Type B pancreatic cell (in vitro differentiated cells): Measurements from ENCODE around the gene RAB40B. TPM values are rescaled to one million over a fixed set of nuclear protein-coding genes. Genes with fewer than 3 reads are reported as not detected.
A peak's percentile ranks its signal among the peaks of the same experiment; 100 is the strongest.

ENCODE experiments used
- DNase-seq: peaks from one replicate; pipeline ENCODE4 v3.0.0; 2021; ENCODE audit warnings: mixed read lengths; ENCODE audit not compliant: unreplicated experiment; ENCODE audit errors: extremely low spot score
- H3K27ac Mint-ChIP-seq: 2 replicates; pipeline ENCODE4 v1.8.0; 2021; ENCODE audit warnings: mild to moderate bottlenecking, mixed read lengths
- H3K27me3 Mint-ChIP-seq: 2 replicates; pipeline ENCODE4 v1.8.0; 2021; ENCODE audit warnings: mixed read lengths
- H3K36me3 Mint-ChIP-seq: 2 replicates; pipeline ENCODE4 v1.8.0; 2021; ENCODE audit warnings: mixed read lengths
- H3K4me1 Mint-ChIP-seq: one replicate; pipeline ENCODE4 v1.8.0; 2021; ENCODE audit warnings: mixed read lengths; ENCODE audit not compliant: unreplicated experiment
- H3K4me3 Mint-ChIP-seq: 2 replicates; pipeline ENCODE4 v1.8.0; 2021; ENCODE audit warnings: mild to moderate bottlenecking, mixed read lengths
- H3K9me3 Mint-ChIP-seq: 2 replicates; pipeline ENCODE4 v1.8.0; 2021; ENCODE audit warnings: mixed read lengths
- total RNA-seq: library from RNA; stranded (reverse); gene quantifications from 2 replicates; pipeline ENCODE4 v1.2.1, GENCODE V29; 2021; ENCODE audit warnings: low replicate concordance
- TF ChIP-seq, protein P1 (sequence below): fragments of 200-600 bp; sonication (generic); conservative IDR thresholded peaks from 2 replicates; pipeline ENCODE4 v1.5.0; 2021; ENCODE audit warnings: antibody characterized with exemption, mild to moderate bottlenecking

The RAB40B gene
- total RNA-seq, 1 donor from 2014 or later = 16.7 TPM

DNA sequence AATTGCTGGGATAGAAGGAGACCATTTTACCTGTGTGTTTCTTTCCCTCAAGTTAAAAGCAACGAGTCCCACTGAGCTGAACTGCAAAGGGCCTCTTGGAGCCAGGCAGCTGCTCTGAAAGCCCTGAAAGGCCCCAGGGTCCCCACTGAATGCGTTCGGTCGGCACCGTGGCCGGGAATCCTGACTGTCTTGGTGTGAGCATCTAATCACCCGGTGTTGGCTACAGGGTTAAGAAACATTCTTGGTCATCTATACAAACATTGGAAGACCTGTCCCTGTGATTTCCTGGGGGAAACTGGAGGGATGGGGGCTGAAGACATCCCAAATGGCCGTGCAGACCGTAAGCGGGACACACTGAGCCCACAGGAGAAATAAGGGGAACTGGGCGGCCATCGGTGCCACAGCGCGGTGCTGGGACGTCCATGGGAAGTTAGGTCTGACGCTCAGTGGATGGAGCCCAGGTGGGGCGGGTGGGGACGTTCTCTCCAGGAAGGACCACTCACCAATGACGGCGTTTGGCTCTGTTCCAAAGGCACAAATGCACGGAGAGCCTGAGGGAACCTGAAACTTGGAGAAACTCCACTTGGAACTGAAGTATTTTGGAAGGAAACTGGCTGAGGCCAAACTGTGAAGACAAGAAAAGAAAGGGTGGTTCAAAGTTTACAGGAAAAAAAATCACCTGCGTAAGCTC lies 82.3 kb downstream of the RAB40B start:
- Mint-ChIP-seq H3K27ac (no peak overlapping the region), H3K4me1 (peaks cover 9% of the 10 kb centered on the region), H3K27me3 (no peaks in the 10 kb centered on the region), H3K36me3 (peaks cover 29% of the 10 kb centered on the region), H3K9me3 (no peaks in the 10 kb centered on the region), H3K4me3 (no peak overlapping the region)
- TF ChIP-seq, protein P1, sequence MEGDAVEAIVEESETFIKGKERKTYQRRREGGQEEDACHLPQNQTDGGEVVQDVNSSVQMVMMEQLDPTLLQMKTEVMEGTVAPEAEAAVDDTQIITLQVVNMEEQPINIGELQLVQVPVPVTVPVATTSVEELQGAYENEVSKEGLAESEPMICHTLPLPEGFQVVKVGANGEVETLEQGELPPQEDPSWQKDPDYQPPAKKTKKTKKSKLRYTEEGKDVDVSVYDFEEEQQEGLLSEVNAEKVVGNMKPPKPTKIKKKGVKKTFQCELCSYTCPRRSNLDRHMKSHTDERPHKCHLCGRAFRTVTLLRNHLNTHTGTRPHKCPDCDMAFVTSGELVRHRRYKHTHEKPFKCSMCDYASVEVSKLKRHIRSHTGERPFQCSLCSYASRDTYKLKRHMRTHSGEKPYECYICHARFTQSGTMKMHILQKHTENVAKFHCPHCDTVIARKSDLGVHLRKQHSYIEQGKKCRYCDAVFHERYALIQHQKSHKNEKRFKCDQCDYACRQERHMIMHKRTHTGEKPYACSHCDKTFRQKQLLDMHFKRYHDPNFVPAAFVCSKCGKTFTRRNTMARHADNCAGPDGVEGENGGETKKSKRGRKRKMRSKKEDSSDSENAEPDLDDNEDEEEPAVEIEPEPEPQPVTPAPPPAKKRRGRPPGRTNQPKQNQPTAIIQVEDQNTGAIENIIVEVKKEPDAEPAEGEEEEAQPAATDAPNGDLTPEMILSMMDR = no peak
- no peak for DNase-seq

DNA sequence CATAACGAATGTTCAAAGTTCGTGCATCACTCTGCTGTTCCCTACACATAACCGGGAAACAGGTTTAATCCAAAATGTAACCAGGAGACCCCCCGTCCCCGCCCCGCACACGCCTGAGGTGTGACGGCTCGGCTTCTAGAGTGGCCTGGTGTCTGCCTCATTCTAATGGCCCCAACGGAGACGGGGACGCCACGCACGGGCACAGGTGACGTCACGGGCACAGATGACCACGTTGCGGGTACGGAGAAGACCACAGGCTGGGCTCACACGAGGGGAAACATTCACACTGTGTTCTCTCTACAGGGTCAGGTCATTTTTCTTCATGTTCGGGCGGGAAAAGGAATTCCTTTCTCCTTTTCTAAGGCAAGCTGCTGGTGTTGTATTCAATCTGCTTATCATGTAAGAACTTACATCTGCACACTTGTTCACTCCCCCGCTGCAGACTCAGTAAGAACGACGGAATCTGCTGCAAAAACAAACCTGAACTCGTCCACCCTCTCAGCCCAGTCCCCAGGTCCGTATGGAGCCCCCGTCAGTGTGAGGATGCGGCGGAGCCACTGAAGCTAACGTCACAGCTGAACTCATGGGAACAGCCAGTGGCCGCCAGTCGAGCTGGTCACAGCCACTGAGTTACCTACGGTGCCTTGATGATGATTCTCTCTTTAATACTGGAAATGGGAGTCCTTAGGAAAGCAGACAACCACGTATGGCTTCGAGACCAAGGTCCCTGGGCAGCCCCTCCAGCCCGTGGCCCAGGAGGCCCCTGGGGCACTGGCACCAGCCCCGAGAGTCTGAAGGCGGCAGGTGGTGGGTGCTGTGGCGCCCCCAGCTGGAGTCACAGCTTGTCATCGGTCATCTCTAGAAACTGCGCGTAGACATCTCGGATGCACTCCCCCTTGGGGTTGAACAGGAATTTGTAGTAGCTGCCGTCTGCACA lies 83.1 kb downstream of the RAB40B start:
- H3K36me3 Mint-ChIP-seq = peaks cover 25% of the 10 kb centered on the region
- no peaks in the 10 kb centered on the region for H3K27me3 Mint-ChIP-seq
- TF ChIP-seq, protein P1 = peak; percentile 26
- H3K4me3 Mint-ChIP-seq = no peak overlapping the region
- DNase-seq = no peak
- no peak overlapping the region for H3K27ac Mint-ChIP-seq
- peaks cover 9% of the 10 kb centered on the region for H3K4me1 Mint-ChIP-seq
- H3K9me3 Mint-ChIP-seq = no peaks in the 10 kb centered on the region

DNA sequence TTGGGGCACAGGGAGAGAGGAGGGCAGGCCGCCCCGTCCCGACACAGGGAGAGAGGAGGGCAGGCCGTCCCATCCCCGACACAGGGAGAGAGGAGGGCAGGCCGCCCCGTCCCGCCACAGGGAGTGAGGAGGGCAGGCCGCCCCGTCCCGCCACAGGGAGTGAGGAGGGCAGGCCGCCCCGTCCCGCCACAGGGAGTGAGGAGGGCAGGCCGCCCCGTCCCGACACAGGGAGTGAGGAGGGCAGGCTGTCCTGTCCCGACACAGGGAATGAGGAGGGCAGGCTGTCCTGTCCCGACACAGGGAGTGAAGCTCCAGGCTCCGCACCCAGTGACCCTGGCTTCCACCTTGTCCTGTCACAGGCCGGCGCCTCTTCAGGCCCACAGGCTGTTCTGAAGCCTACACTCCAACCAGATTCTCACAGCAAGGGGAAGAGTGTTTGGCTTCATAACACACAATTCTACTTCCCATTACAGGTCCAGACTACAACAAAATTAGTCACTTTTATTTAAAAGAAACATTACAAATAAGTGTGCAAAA lies 84.3 kb downstream of the RAB40B start:
- no peak for DNase-seq
- Mint-ChIP-seq H3K4me1 (peaks cover 9% of the 10 kb centered on the region), H3K27me3 (no peaks in the 10 kb centered on the region), H3K36me3 (peaks cover 34% of the 10 kb centered on the region), H3K27ac (peak overlapping the region; percentile 70), H3K9me3 (no peaks in the 10 kb centered on the region), H3K4me3 (no peak overlapping the region)
- TF ChIP-seq, protein P1 = no peak

DNA sequence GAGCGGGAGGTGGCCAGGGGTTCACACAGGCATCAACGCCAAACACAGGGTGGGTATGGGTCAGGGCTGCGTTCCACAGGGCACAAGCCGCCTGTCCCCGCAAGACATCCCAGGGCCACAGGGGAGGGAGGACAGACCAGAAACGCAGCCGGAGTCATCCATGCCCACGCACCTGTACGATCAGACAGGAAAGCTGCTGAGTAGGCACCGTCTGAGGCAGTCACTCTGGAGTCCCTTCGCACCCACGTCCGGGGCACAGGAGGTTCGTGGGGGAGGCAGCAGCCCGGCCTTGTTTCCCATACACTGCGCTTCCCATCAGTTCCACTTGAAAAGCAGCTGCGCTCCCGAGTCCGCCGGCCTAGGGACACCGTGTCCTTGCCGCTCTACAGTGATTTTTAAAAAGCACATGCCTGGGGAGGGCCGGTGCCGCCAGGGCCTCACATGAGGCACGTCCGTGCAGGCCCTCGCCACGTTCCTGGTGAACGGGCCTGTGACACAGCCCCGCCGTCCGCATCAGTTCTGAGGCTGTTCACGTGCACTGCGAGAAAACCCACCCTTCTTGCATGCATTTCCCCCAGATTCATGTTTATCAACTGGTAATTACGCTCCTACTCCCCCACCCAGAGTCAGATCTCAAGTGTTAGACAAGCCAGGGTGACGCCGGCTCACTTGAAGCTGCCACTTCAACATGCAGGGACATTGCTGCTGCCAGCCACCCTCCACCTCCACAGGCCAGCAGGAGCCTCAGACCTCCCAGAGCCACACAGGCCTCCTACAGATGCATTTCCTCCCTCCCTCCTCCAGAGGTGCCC lies 85.0 kb downstream of the RAB40B start:
- no peak for DNase-seq
- Mint-ChIP-seq H3K36me3 (peaks cover 33% of the 10 kb centered on the region), H3K4me1 (peaks cover 9% of the 10 kb centered on the region), H3K27me3 (no peaks in the 10 kb centered on the region), H3K9me3 (no peaks in the 10 kb centered on the region), H3K4me3 (no peak overlapping the region), H3K27ac (peak overlapping the region; percentile 70)
- TF ChIP-seq, protein P1 = no peak
